ENCODE data around the gene NMUR1.

Gene NMUR1

GRCh38 chr2:231539991-231540390 lies 9.7 kb upstream of the NMUR1 start:
- no peak for TF ChIP-seq CTCF (IDR thresholded peaks at IDR 0.05; ENCODE audit: low read depth, low read length)
- DNase-seq (ENCODE audit: extremely low read depth, low read depth), result no peak

GRCh38 chr2:231535961-231536360 lies 5.7 kb upstream of the NMUR1 start:
- DNase-seq (ENCODE audit: extremely low read depth, low read depth), result no peak
- TF ChIP-seq CTCF (IDR thresholded peaks at IDR 0.05; ENCODE audit: low read depth, low read length), result no peak

- TF ChIP-seq CTCF (IDR thresholded peaks at IDR 0.05; ENCODE audit: low read depth, low read length), result no peak
These were observed 3.5 kb upstream of the NMUR1 start for GRCh38 chr2:231533777-231534125.

GRCh38 chr2:231533086-231533776 lies 3.0 kb upstream of the NMUR1 start:
- TF ChIP-seq CTCF (IDR thresholded peaks at IDR 0.05; ENCODE audit: low read depth, low read length), result no peak
- DNase-seq (ENCODE audit: extremely low read depth, low read depth), result no peak

More at GRCh38 chr2:231533777-231534125, 3.5 kb upstream of the NMUR1 start:
- DNase-seq (ENCODE audit: extremely low read depth, low read depth), result no peak

DNA sequence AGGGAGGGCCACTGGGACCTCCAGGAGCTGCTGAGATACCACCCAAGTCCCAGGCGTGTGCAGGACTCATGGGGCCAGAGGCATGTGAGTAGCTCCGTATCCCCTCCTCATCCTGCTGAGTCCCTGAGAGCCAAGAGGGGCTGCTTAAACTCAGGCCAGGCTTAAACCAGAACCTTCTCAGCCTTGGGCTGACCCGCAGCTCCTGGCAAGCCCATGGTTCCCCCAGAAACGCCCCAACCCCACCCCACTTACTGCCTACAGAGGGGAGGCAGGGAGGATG lies 2.5 kb upstream of the NMUR1 start:
- no peak for DNase-seq (ENCODE audit: extremely low read depth, low read depth)
- TF ChIP-seq CTCF (IDR thresholded peaks at IDR 0.05; ENCODE audit: low read depth, low read length), result no peak

DNA sequence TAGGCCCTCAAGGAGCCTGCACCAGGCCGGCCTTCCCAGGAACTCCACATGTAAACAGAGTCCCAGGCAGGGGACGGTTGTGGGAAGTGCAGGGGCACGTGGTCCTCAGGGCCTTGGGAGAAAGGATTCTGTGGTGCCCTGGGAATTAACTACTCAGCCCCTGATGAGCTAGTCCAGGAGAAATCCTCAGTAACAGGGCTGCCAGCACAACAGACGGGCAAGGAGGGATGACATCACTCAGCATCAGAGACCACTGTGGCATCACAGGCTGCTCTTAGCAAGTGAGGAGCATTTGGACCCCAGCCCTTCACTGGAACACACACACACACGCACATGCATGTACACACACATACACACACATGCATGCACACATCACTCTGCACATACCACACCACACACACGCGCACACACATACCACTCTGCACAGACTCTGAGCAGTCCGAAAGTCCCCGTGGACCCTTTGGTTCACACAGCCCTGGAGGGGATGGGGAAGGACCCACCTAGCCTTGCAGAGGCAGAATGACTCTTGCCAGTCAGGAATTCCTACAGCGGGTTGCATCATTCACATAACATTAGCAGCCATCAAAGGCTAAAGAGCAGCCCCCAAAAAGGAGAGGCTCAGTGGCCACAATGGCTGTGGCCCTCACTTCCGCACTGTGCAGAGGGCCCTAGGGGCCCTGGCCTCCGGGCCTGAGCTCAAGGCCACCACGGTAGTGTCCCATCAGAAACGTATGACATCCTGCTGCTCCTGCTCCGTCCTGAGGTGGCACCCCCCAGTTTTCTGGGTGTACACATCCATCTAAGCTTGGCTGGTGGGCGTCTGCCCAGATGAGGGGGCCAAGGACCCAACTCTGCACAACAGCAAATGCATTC lies 1.9 kb upstream of the NMUR1 start:
- no peak for TF ChIP-seq CTCF (IDR thresholded peaks at IDR 0.05; ENCODE audit: low read depth, low read length)
- DNase-seq (ENCODE audit: extremely low read depth, low read depth), result no peak

- TF ChIP-seq CTCF (IDR thresholded peaks at IDR 0.05; ENCODE audit: low read depth, low read length), result no peak
- no peak for DNase-seq (ENCODE audit: extremely low read depth, low read depth)
These were observed 1.2 kb upstream of the NMUR1 start for GRCh38 chr2:231531466-231531865.

Data from AG09319 (cell line).